ENCODE data around the gene SYNPR. TPM values are rescaled to one million over a fixed set of nuclear protein-coding genes. Genes with fewer than 3 reads are reported as not detected.
"Not testable (repeated sequence)": the region's sequence is repeated elsewhere in the genome, so short reads cannot be mapped to it uniquely, and the experiment has no call there.

The SYNPR gene
- total RNA-seq, 1 experiment from 2014 or later, result not detected

DNA sequence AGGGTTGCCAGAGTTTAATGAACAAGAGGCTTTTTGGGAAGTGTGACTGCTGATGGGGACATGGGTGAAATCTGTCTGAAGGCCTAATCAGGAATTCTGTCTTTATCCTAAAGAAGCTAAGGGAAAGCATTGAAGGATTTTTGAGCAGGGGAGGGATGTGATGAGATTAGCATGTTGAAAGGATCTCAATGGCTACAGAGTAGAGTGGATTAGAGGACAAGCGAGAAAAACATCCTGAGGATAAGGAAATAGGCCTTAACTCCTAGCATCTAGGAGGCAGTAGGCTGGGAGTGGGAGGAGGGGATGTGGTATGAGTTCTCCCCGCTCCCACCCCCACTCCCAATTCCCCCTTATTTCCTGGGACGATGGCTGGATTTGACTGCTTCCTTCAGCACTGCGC is 339.3 kb downstream of the SYNPR start:
- no peak for DNase-seq (ENCODE audit: low spot score)

- DNase-seq (ENCODE audit: low spot score), result peak; percentile 4
Measured at GRCh38 chr3:63624941-63625560, 346.9 kb downstream of the SYNPR start.

- DNase-seq (ENCODE audit: low spot score), result no peak
Measured at GRCh38 chr3:63631670-63632069, 353.6 kb downstream of the SYNPR start.

- DNase-seq (ENCODE audit: low spot score), result no peak
Measured at GRCh38 chr3:63635186-63635585, 357.1 kb downstream of the SYNPR start.

DNA sequence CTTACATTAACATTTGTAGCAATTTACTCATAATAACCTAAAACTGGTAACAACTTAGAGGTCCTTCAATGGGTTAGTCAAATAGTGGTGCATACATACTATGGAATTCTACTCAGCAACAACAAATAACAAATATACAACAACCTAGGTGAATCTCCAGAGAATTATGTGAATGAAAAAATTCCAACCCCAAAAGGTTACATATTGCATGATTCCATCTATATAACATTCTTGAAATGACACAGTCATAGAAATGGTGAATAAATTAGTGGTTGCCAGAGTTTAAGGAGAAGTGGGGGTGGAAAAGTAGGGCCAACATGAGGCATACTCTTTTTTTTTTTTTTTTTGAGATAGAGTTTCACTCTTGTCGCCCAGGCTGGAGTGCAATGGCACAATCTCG is 361.7 kb downstream of the SYNPR start:
- no peak for DNase-seq (ENCODE audit: low spot score)

DNA sequence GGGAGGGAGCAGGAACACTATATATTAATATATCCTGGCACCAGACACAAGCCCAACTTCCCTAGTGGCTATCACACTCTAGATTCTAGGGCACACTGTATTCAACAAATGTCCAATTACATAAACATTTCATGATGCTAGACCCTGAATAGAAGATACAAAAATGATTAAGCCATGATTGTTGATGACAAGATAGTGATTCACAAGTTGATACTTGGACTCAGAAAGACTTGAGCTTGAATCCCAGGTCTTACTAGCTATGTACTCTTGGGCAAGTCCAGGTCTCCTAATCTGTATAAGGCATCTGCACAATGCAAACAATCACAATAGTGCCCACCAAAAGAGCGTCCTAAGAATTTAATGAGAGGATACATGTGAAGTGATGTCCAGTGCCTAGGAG is 364.4 kb downstream of the SYNPR start:
- DNase-seq (ENCODE audit: low spot score), result no peak

DNA sequence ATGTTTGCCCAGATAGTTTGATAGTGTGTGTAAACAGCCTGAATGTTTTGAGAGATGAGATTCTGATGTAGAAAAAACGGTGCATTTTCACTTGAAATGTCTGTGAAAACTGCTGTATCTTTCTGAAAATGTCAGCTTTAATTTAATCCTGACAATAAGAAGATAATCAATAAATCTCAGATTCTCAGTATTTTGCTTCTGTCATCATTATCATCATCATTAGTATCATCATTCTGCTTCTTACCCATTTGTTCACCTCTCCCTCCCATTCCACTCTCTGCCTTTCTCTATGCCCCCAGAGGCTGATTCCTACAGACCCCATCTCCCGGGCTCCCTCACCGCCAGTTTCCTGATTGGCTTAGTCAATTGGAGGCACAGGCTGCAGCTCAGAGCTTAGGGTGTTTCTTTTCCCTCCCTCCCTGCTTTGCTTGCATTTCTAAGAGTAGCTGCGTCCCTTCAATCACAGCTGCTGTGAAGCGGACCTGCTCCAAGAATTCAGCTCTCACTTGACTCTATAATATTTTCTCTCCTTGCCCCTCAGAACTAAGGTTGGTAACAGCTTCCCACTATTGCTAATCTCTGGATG is 366.2 kb downstream of the SYNPR start:
- no peak for DNase-seq (ENCODE audit: low spot score)

GRCh38 chr3:63644928-63645781 is 367.0 kb downstream of the SYNPR start:
- DNase-seq (ENCODE audit: low spot score), result not testable (repeated sequence)

GRCh38 chr3:63652066-63652725 is 374.1 kb downstream of the SYNPR start, which contains the start of gene SNTN:
TSS of gene SNTN (plus strand) at chr3:63652675. CDS start at chr3:63652688, 13 bp downstream.
- DNase-seq (ENCODE audit: low spot score), result no peak

GRCh38 chr3:63654211-63654610 is 376.1 kb downstream of the SYNPR start:
- DNase-seq (ENCODE audit: low spot score), result no peak

DNA sequence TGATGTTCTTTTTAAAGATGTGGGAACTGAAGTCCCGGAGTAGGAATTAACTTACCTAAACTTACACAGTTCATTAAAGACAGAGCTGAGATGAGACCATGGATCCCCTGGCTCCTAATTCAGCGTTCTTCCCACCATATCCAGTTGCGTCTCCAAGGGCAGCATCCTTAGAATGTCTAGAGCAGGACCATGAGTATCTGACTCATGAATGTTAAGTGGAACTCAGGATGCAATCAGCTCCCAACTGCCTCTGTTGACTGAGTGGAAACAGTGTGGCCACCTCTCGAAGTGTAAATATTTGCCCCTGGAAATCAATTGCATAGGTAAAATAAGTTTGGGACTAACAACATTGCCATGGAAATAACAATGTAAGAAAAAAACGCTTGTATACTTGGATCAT is 376.8 kb downstream of the SYNPR start:
- DNase-seq (ENCODE audit: low spot score), result no peak

DNA sequence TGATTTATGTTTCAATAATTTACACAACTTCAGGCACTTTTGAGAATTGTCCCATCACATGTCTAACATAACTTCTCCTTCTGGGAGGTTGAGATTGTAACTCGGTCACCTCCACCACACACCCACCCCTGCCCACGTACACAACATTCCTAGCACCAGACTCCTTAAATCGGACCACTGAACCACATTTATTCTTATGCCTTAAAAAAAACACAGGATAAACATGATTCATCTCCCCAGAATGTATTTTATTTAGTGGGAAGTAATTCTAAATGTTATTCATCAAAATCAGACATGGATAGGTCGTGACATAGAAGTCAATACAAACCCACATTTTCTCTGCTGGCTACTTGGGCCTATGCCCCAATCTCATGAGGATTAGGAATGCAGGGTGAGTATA is 377.4 kb downstream of the SYNPR start:
- DNase-seq (ENCODE audit: low spot score), result no peak

GRCh38 chr3:63656786-63657185 is 378.7 kb downstream of the SYNPR start:
- no peak for DNase-seq (ENCODE audit: low spot score)

GRCh38 chr3:63661242-63661641 is 383.1 kb downstream of the SYNPR start:
- DNase-seq (ENCODE audit: low spot score), result no peak

GRCh38 chr3:63662011-63662410 is 383.9 kb downstream of the SYNPR start:
- DNase-seq (ENCODE audit: low spot score), result no peak

GRCh38 chr3:63662500-63662899 is 384.4 kb downstream of the SYNPR start:
- no peak for DNase-seq (ENCODE audit: low spot score)
